Limb (tissue), 2 donors: ENCODE results near the gene CKS1B.
A peak's percentile ranks its signal among the peaks of the same experiment; 100 is the strongest.

Source experiments
- DNase-seq, 2 donors: peaks; one replicate each; pipeline ENCODE4 v3.0.0-alpha.2; 2016; ENCODE audit errors: extremely low spot score in 2 of 2

The CKS1B gene

GRCh38 chr1:155013632-155014031, 39.2 kb downstream of the CKS1B start:
- no peak for DNase-seq

- DNase-seq: no peak
These were observed 40.4 kb downstream of the CKS1B start for GRCh38 chr1:155014709-155015508.

- no peak for DNase-seq
These were observed 41.2 kb downstream of the CKS1B start for GRCh38 chr1:155015527-155016230.

- no peak for DNase-seq
These were observed 41.9 kb downstream of the CKS1B start for GRCh38 chr1:155016231-155016831.

GRCh38 chr1:155017041-155017945, 42.8 kb downstream of the CKS1B start:
- DNase-seq: peak; percentile 82 to 95

GRCh38 chr1:155017946-155018316, 43.5 kb downstream of the CKS1B start:
- no peak for DNase-seq

- DNase-seq: no peak
These were observed 44.3 kb downstream of the CKS1B start for GRCh38 chr1:155018617-155019348.

GRCh38 chr1:155019377-155020245, 45.1 kb downstream of the CKS1B start:
- DNase-seq: no peak

- no peak for DNase-seq
These were observed 47.9 kb downstream of the CKS1B start for GRCh38 chr1:155022136-155022926.

- no peak for DNase-seq
These were observed 48.4 kb downstream of the CKS1B start for GRCh38 chr1:155022927-155023236.

GRCh38 chr1:155023627-155024026, 49.1 kb downstream of the CKS1B start:
- no peak for DNase-seq

GRCh38 chr1:155024315-155024714, 49.8 kb downstream of the CKS1B start:
- DNase-seq: no peak

- DNase-seq: no peak
These were observed 51.7 kb downstream of the CKS1B start for GRCh38 chr1:155026154-155026553.

GRCh38 chr1:155026588-155026987, 52.1 kb downstream of the CKS1B start:
- DNase-seq: no peak
